HG03025 (cell line): ENCODE data around the gene POLR1D.

Experiments used
- ATAC-seq: cut with Tn5 transposase; IDR thresholded peaks from one replicate; pipeline ENCODE4 v1.9.1; 2021; ENCODE audit warnings: mild to moderate bottlenecking, moderate library complexity; ENCODE audit not compliant: unreplicated experiment, low FRiP score

The POLR1D gene, protein sequence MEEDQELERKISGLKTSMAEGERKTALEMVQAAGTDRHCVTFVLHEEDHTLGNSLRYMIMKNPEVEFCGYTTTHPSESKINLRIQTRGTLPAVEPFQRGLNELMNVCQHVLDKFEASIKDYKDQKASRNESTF

GRCh38 chr13:27621366-27622101 is at the start of gene POLR1D:
Gene POLR1D, plus strand, starts transcription at chr13:27621892. Its CDS starts 92 bp downstream, at chr13:27621984.
- peak; percentile 46 for ATAC-seq

GRCh38 chr13:27572234-27572901 is 49.3 kb upstream of the POLR1D start:
- ATAC-seq = no peak

GRCh38 chr13:27573265-27573664 is 48.4 kb upstream of the POLR1D start:
- ATAC-seq = no peak

DNA sequence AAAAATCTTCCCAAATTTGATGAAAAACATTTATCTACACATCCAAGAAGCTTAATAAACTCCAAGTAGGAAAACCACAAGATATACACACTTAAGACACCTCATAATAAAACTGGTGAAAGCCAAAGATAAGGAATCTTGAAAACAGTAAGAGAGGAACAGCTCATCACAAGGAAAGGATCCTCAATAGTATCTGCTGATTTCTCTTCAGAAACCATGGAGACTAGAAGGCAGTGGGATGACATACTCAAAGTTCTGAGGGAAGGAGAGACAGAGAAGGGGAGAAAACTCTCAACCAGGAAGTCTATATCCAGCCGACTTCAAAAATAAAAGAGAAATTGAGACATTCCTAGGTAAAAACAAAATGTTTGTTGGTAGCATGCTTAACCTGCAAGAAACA is 47.0 kb upstream of the POLR1D start:
- no peak for ATAC-seq

GRCh38 chr13:27578121-27579030 is 43.3 kb upstream of the POLR1D start:
- no peak for ATAC-seq

DNA sequence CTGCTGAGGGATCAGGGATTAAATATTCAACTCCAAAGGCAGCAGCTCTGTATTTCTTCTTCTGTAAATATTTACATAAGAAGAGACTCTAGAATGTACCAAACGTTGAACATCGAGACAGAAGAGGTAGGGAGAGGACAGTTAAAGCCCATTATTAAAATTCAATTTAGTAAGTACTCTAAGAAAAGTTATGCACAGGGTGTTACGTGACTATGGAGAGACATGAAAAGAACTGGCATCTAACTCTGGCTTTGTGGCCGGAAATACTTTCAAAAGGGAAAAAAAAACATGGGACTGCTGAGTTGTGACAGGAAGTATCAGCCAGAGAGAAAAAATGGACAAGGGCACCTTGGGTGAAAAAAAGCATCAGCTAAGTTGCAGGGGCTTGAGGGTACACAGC is 38.0 kb upstream of the POLR1D start:
- ATAC-seq = no peak

- no peak for ATAC-seq
Measured at GRCh38 chr13:27587095-27587746, 34.5 kb upstream of the POLR1D start.

- ATAC-seq = no peak
Measured at GRCh38 chr13:27588405-27588804, 33.3 kb upstream of the POLR1D start.

- ATAC-seq = no peak
Measured at GRCh38 chr13:27592865-27593264, 28.8 kb upstream of the POLR1D start.

GRCh38 chr13:27593267-27593666 is 28.4 kb upstream of the POLR1D start:
- ATAC-seq = no peak

- ATAC-seq = no peak
Measured at GRCh38 chr13:27595055-27595811, 26.5 kb upstream of the POLR1D start.

GRCh38 chr13:27599096-27599495 is 22.6 kb upstream of the POLR1D start:
- no peak for ATAC-seq

DNA sequence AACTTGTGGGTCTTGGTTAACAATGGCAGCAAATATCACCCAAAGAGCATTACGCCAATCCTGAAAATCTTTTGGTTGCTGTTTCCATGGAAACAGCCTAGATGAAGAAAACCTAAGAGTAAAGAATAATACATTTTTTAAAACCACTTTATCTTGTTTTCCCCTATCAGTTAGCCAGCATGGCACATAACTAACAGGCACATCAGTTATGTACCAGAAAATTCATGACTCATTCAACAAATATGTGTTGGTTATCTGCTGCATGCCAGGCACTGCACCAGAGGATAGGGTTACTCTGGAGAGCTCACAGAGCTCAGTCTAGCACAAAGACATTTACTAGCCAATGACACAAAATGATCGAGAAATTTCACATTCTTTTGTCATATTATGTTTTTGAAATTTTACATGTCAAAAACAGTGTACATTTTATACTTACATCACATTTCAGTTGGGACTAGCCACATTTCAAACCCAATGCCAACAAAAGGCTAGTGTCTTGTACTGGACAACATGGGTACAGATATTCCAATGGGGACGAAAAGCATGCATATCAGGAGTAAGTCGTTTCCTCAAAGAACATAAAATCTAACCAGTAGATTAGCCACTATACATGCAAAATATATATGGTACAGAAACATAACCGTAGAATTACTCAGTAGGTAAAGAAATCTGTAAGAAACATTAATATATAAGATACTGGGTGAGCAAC is 21.7 kb upstream of the POLR1D start:
- ATAC-seq = no peak

DNA sequence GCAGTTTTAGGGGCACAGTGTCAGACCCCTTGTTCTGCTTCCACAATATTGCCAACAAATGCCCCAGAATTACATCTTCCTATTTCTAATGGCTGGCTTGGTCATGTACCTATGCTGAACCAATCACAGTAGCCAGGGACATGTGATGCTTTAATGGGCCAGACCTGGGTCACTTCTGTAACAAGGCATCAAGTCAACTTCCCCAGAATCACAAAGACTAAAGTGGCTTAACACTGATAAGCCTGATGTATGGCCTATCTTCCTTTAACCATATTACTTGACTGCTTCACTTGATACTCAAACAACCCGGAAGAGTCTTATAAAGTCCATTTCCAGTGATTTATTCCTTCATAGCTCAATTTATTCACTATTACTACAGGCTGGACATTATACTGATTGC is 21.0 kb upstream of the POLR1D start:
- no peak for ATAC-seq

DNA sequence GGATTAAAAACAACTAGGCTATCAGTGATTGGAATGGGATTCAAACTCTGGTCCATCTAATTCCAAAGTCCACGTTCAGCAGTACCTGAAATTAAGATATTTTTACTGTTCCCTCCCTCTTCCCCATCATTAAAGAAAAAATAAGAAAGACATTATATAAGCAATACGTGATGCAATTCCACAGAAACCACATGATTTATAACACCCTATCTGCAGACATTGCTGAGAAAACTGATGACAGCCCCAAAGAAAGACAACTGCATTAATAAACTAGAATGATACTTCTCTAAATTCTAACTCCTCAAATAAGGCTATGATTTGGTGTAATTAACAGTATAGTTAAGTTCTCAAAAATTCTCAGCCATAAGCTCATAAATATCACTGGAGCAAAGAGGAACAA is 20.5 kb upstream of the POLR1D start:
- no peak for ATAC-seq

DNA sequence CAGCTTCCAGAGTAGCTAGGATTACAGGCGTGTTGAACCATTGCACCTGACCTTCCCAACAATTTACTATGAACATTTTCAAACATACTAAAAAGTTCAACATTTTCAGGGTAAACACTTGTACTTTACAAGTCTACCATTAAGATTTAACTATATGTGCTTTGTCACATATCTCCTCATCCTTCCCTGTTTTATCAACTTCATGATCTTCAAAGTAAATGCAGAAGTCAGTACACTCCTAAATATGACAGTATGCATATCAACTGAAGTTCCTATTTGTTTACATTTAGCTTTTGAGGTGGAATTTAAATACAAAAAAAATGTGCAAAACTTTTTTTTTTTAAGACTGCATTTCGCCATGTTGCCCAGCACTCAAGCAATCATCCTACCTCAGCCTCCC is 19.9 kb upstream of the POLR1D start:
- ATAC-seq = no peak

DNA sequence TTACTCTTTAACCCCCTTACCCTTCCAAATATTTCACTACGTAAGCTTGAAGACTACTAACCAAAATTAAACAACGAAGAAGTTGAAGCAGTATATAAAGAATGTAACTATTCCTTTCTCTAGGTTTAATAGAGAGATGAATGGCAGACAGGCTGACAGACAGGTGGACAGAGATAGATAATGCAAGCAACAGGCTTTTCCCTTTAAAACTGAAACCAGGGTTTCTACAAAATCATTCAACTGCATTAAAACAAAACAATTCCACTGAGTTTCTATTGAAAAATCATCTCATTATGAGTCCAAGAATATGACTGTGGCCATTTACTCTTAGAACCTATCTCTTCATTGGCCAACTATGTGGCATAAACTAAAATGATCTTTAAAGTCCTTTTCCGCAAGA is 16.6 kb upstream of the POLR1D start:
- no peak for ATAC-seq

DNA sequence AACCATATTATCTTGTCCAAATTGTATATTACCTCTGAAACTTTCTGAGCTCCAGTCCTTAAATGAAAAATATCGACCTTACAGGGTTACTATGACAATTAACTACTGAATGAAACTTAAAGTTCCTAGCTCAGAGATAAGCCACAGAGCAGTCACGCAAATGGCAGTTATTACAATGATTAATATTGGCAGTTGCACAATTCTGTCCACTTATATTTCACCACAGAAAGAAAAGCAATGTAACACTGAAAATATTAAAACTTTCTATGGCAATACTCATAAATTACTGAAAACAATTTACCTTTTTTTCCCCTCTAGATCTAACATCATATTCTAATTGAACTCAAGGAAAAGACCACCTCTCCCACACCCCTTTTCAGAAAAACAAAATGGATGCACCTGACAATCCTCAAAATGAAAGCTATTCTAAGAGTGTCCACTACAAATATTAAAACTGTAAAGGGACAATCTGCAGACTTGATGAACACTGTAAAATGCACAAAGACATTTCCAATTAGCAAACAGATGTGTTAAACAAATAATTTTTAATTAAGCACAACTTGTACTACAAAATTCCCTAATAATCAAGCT is 16.0 kb upstream of the POLR1D start:
- no peak for ATAC-seq

GRCh38 chr13:27607125-27607524 is 14.6 kb upstream of the POLR1D start:
- no peak for ATAC-seq
